Measurements from ENCODE around the gene MEGF6.

MEGF6 gene

GRCh38 chr1:3611170-3612019, at the start of gene MEGF6:
Gene MEGF6 (minus strand): TSS chr1:3611508. CDS start chr1:3611268, 240 bp downstream.
- peak; percentile 95 for DNase-seq

- no peak for DNase-seq
Measured at GRCh38 chr1:3660704-3661103, 49.4 kb upstream of the MEGF6 start.

- DNase-seq = no peak
Measured at GRCh38 chr1:3659093-3659492, 47.8 kb upstream of the MEGF6 start.

- no peak for DNase-seq
Measured at GRCh38 chr1:3658231-3658615, 46.9 kb upstream of the MEGF6 start.

GRCh38 chr1:3657578-3658230, 46.4 kb upstream of the MEGF6 start:
- no peak for DNase-seq

- DNase-seq = no peak
Measured at GRCh38 chr1:3657096-3657475, 45.8 kb upstream of the MEGF6 start.

GRCh38 chr1:3656450-3657095, 45.3 kb upstream of the MEGF6 start:
- DNase-seq = no peak

GRCh38 chr1:3654549-3655281, 43.4 kb upstream of the MEGF6 start:
- no peak for DNase-seq

GRCh38 chr1:3653286-3653618, 41.9 kb upstream of the MEGF6 start:
- DNase-seq = no peak

- DNase-seq = peak; percentile 38
Measured at GRCh38 chr1:3652548-3653285, 41.4 kb upstream of the MEGF6 start.

- DNase-seq = peak; percentile 62
Measured at GRCh38 chr1:3651930-3652547, 40.7 kb upstream of the MEGF6 start, which contains the start of gene TP73. Gene TP73 (plus strand): TSS chr1:3652516. CDS start chr1:3682366, 29,850 bp downstream.

GRCh38 chr1:3651026-3651929, 40.0 kb upstream of the MEGF6 start:
- no peak for DNase-seq

- no peak for DNase-seq
Measured at GRCh38 chr1:3650248-3651025, 39.1 kb upstream of the MEGF6 start.

GRCh38 chr1:3649342-3650247, 38.3 kb upstream of the MEGF6 start, which contains the start of gene WRAP73:
Gene WRAP73 (minus strand): TSS chr1:3650103. CDS start chr1:3649999, 104 bp downstream.
- peak; percentile 97 for DNase-seq

GRCh38 chr1:3646596-3646995, 35.3 kb upstream of the MEGF6 start:
- no peak for DNase-seq

GRCh38 chr1:3645666-3646355, 34.5 kb upstream of the MEGF6 start:
- DNase-seq = no peak

- no peak for DNase-seq
Measured at GRCh38 chr1:3645247-3645646, 33.9 kb upstream of the MEGF6 start.

GRCh38 chr1:3644273-3644672, 33.0 kb upstream of the MEGF6 start:
- DNase-seq = no peak
